Fibroblast of villous mesenchyme (primary cell): ENCODE results near the gene GLIPR1. TPM values are rescaled to one million over a fixed set of nuclear protein-coding genes. Genes with fewer than 3 reads are reported as not detected.

ENCODE experiments used
- DNase-seq: peaks from one replicate; pipeline ENCODE4 v3.0.0-alpha.2; 2010; ENCODE audit warnings: low read depth
- H3K4me3 ChIP-seq: 2 replicates; pipeline ENCODE4 v1.5.1; 2011; ENCODE audit warnings: low read depth, mild to moderate bottlenecking, low read length
- total RNA-seq: library from RNA; depleted of rRNA; stranded (reverse); fragments of >200 nt; gene quantifications from 2 replicates; pipeline ENCODE4 v1.2.3, GENCODE V29; 2012
- TF ChIP-seq, protein P1 (sequence below): IDR thresholded peaks from 2 replicates; pipeline ENCODE4 v1.5.1; 2012; ENCODE audit warnings: low read depth, mild to moderate bottlenecking, low read length; ENCODE audit not compliant: insufficient read depth

GLIPR1 gene
- total RNA-seq, 1 donor: 60.0 TPM

DNA sequence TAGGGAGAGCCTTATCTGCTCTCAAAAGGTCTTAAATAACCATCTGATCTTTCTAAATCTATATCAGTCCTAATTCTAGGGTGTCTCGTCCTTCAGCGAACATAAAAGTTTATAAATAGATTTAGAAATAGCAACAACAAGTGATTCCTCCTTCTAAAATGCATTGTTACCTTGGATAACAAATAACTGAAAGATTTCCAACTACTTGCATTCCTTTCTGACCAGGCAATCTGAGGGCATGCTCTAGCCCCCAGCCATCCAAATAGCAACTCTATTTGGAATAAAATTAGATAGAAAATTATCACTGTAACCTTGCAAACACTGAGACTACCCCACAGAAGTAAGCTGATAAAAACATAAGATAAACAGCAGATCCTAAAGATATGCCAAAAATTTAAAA is 52.7 kb downstream of the GLIPR1 start:
- no peak overlapping the region for H3K4me3 ChIP-seq
- TF ChIP-seq, protein P1, sequence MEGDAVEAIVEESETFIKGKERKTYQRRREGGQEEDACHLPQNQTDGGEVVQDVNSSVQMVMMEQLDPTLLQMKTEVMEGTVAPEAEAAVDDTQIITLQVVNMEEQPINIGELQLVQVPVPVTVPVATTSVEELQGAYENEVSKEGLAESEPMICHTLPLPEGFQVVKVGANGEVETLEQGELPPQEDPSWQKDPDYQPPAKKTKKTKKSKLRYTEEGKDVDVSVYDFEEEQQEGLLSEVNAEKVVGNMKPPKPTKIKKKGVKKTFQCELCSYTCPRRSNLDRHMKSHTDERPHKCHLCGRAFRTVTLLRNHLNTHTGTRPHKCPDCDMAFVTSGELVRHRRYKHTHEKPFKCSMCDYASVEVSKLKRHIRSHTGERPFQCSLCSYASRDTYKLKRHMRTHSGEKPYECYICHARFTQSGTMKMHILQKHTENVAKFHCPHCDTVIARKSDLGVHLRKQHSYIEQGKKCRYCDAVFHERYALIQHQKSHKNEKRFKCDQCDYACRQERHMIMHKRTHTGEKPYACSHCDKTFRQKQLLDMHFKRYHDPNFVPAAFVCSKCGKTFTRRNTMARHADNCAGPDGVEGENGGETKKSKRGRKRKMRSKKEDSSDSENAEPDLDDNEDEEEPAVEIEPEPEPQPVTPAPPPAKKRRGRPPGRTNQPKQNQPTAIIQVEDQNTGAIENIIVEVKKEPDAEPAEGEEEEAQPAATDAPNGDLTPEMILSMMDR: no peak
- no peak for DNase-seq

DNA sequence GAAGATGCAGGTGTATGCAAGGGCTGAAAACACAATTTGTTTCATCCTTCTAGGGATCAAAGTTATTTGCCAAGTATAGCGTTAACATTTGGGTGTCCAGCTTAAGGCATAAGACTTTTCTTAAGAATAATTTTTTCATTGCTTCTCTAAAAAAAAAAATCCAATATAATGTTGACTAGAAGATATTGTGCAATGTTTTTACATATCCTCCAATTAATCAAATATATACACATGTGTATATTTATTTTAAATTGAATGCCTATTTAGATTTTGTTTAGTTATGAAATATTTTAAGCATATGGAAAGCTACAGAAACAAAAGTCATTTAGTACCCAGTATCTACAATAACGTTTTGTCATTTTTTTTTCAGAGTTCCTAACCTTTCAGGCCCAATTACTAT is 59.3 kb downstream of the GLIPR1 start:
- TF ChIP-seq, protein P1: no peak
- no peak for DNase-seq
- no peak overlapping the region for H3K4me3 ChIP-seq

DNA sequence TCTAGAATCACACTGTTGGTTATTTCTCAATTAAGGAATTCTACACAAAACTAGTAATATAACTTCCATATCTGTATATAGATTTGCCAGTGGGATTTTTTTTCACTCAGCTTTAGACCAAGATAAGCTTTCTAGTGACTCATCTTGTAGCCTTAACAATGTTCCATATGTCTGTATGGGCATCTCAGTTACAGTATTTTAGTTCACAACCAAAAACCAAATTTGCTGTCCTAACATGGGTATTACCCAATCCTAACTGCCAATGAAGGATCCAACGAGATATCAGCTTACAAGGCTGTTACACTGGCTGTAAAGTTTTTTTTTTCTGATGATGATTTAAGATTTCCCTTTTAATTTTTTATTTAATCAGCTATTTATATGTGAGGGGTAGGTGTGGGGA is 62.4 kb downstream of the GLIPR1 start:
- DNase-seq: peak; percentile 75
- H3K4me3 ChIP-seq: no peak overlapping the region
- TF ChIP-seq, protein P1: no peak

DNA sequence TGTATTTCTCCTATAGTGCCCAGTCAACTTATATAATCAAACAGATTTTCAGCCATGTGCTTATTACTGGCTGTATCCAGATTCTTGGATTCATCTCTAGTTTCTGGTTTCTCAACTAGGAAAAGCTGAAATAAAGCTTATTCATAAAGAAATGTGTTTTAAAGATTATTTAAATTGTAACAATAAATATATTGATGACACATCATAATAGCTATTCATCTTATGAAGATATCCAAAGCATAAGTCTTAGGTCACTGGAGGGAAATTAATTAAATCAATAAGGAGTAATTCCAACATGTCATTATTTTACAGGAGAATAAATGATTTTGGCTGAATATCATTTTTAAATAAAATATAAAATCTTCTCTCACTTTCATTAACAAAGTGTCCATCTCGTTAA is 63.0 kb downstream of the GLIPR1 start:
- TF ChIP-seq, protein P1: no peak
- H3K4me3 ChIP-seq: no peak overlapping the region
- no peak for DNase-seq

DNA sequence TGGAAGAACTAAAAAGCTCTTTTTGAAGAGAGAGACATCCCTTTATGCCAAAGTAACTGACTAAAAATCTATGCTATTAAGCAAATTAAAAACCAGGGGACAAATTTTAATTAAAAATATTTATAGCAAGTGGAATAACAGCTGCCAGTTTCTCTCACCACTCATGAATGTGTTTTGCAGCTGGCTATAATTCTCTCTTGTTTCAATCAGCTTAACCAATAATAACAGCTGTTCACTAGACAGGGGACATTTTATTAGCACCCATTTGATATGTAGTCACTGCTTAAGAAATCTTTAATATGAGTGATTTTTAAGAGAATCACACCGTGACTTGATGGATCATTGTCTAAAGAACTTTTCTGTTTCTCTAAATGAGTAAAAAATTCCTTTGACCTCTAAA is 65.1 kb downstream of the GLIPR1 start:
- TF ChIP-seq, protein P1: no peak
- no peak for DNase-seq
- no peak overlapping the region for H3K4me3 ChIP-seq

DNA sequence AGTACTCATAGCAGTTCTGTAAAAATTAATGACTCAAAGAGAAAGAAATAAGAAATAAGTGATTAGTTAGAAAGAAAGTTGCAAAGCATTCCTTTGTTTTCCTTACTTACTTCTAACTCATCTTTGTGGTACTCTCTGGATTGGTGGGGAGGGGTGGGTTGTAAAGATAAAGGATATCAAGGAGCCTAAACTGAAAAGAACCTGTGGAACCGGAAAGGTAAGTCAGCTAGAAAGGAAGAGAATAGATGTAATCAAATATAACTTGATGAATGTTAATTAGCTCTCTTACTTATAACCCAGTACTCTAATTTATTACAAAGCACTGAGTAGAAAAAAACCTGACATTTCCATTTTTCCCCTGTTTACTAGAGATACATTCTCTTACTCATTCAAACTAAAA is 68.3 kb downstream of the GLIPR1 start:
- no peak for DNase-seq
- TF ChIP-seq, protein P1: no peak
- no peak overlapping the region for H3K4me3 ChIP-seq

DNA sequence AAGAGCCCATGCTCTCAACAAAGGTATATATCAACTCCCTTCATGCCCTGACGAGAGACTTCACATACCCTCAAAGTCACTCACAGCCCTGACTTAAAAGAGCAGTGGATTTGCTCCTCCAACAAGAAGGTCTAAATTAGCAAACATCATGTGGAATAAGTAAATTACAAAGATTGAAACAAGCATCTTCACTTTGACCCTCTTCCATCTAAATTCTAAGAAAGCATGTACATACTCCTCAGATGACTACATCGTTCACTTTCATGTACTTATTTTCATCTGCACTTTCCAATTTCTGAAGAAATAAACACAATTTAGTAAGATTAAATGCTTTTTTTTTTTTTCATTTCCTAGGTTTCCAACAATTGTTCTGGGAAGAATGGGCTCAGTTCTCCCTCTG is 69.4 kb downstream of the GLIPR1 start:
- TF ChIP-seq, protein P1: no peak
- no peak overlapping the region for H3K4me3 ChIP-seq
- DNase-seq: no peak
